Cortex of kidney (tissue), 1 donor: ENCODE results near the gene SPEG.

Experiments used
- DNase-seq: peaks from one replicate; lab custom pipeline; 2025; lab: John Stamatoyannopoulos, UW

The SPEG gene

GRCh38 chr2:219533930-219534661, 99.5 kb downstream of the SPEG start:
- no peak for DNase-seq

GRCh38 chr2:219536425-219536824, 101.8 kb downstream of the SPEG start:
- DNase-seq: no peak

- DNase-seq: no peak
These were observed 102.3 kb downstream of the SPEG start for GRCh38 chr2:219536967-219537366.

- DNase-seq: no peak
These were observed 103.2 kb downstream of the SPEG start for GRCh38 chr2:219537657-219538488.

GRCh38 chr2:219538504-219538951, 103.9 kb downstream of the SPEG start:
- no peak for DNase-seq

- DNase-seq: no peak
These were observed 104.5 kb downstream of the SPEG start for GRCh38 chr2:219538956-219539788.

- no peak for DNase-seq
These were observed 105.5 kb downstream of the SPEG start for GRCh38 chr2:219539926-219540678.

- no peak for DNase-seq
These were observed 106.3 kb downstream of the SPEG start for GRCh38 chr2:219540784-219541504.

GRCh38 chr2:219541611-219542180, 107.1 kb downstream of the SPEG start:
- DNase-seq: peak; percentile 56

GRCh38 chr2:219542931-219543595, 108.4 kb downstream of the SPEG start:
- peak; percentile 49 for DNase-seq

- DNase-seq: peak; percentile 79
These were observed 109.1 kb downstream of the SPEG start, which contains the start of the genes CHPF and TMEM198 for GRCh38 chr2:219543596-219544358. CHPF (minus strand) TSS chr2:219543809; CDS start chr2:219543538, 271 bp downstream. TMEM198 (plus strand) TSS chr2:219544028; CDS start chr2:219544728, 700 bp downstream.

- DNase-seq: no peak
These were observed 109.9 kb downstream of the SPEG start for GRCh38 chr2:219544567-219544966.

- DNase-seq: no peak
These were observed 110.8 kb downstream of the SPEG start for GRCh38 chr2:219545295-219545942.

GRCh38 chr2:219545943-219546352, 111.3 kb downstream of the SPEG start:
- DNase-seq: no peak

GRCh38 chr2:219547621-219548020, 113.0 kb downstream of the SPEG start:
- no peak for DNase-seq
